GM21786 (cell line): ENCODE measurements around the gene TMEM17.
A peak's percentile ranks its signal among the peaks of the same experiment; 100 is the strongest.

Source experiments
- ATAC-seq: cut with Tn5 transposase; IDR thresholded peaks from one replicate; pipeline ENCODE4 v1.9.1; 2021; ENCODE audit not compliant: unreplicated experiment

TMEM17 gene

DNA sequence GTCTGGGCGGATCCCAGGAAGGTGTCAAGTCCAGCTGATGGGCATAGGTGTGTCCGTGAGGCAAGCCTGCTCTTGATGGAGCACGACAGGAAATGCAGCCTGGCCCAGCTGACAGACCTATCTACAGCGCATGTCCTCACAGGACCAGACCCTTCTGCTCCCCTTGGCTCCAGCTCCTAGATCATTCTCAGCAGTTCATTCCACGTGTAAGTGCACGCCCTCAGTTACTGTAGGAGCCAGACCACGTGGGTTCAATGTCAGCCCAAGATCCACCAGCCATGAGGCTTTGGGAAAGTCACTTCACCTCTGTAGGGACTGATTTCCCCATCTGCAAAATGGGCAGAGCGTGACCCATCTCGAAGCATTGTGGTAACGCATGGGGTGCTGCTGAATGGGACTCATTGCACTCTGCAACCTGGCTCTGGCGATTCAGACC, 47.8 kb downstream of the TMEM17 start:
- no peak for ATAC-seq

DNA sequence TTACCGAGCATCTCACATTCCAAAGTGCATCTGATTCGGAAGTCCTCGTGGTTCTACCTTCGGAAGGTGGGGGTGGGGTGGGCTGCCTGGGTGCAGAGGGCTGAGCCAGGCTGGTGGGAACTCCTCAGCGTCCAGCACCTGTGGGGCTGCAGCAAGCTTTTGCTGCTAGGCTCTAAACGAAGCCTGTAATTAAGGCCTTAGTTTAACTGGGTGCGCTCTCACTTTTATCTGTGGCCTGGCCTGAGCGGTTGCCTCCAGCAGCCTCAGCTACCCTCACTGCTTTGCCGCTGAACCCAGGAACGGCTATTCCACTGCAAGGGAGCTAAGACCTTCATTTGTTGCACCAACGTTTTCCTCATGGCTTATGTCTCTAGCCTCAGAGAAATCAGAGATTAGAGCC, 48.4 kb downstream of the TMEM17 start:
- ATAC-seq = no peak

DNA sequence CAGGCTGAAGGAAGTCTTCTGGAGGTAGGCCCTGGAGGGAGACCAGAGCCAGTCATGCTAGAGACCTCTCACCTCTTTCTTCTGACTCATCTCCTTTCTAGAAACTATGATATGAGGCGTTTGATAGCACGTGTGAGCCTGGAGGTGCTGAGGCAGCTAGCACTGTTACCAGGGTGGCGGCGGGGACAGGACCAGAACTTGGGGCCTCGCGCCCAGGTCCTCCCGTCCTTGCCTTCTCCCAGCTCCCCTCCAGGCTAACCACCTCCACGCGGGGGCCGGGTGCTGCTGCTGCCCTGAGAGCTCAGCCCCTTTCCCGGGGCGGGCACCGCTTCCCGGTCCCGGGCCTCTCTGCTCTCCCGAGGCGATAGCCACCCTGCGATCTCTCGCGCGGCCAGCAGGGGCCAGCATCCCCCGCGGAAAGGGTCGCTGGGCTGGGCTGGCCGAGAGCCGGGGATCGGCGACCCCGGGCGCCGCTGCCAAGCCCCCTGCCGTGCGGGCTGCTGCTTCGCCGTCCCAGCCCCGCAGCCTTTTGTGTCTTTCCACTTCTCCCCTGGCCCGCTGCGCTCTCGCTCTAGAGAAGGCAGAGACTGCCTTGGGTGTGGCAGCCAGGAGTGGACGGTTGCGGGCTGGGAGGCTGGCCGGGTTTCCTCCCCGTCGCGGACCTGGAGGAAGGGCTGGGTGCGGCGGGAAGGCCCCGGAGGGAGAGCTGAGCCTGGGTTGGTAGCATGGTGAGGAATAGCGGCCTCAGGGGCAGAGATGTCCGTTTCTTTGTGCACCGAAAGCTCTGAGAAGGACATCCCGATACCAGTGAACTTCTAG, 49.1 kb downstream of the TMEM17 start:
- ATAC-seq = peak; percentile 91

DNA sequence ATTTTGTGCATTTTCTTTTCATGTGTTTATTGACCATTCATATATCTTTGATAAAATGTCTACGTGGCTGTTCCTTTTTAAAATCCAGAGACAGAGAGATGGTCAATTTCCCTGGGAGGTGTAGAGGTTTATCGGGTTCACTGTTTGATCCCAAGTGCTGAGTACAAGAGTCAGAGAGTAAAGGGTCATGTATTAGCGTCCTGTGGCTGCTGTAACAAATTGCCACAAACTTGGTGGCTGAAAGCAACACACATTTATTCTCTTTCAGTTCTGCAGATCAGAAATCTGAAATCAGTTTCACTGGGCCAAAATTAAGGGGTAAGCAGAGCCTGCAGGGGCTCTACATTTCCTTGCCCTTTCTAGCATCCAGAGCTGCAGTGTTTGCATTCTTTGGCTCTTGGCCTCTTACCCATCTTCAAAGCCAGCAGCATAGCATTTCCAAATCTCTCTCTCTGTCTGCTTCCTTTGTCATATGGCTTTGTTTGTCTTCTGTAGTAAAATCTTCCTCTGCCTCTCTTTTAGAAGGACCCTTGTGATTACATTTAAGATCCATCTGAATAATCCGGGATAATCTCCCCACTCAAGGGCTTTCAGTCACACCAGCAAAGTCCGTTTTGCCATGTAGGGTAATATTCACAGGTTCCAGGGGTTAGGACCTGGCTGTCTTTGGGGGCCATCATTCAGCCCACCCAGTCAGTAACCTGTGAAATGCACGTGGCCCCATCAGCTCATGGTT, 49.9 kb downstream of the TMEM17 start:
- no peak for ATAC-seq

DNA sequence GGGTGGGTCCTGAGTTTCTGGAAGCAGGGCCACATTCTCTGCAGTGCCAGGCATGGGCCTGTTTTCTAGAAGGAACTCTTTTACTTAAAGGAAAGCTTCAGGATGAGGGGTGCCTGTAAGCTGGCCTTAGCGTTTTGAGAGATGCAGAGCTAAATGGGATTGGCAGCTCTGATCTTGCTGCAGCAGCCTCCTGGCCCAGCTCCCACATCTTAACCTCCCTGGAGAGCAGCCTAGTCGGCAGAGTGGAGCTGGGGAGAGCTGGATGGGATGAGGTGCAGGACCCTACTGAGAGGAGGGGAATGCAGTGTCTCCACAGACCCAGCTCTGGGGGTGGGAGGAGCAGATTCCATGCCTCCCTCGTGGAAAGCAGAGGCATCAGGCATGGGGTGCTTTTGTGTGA, 52.0 kb downstream of the TMEM17 start:
- ATAC-seq = no peak

DNA sequence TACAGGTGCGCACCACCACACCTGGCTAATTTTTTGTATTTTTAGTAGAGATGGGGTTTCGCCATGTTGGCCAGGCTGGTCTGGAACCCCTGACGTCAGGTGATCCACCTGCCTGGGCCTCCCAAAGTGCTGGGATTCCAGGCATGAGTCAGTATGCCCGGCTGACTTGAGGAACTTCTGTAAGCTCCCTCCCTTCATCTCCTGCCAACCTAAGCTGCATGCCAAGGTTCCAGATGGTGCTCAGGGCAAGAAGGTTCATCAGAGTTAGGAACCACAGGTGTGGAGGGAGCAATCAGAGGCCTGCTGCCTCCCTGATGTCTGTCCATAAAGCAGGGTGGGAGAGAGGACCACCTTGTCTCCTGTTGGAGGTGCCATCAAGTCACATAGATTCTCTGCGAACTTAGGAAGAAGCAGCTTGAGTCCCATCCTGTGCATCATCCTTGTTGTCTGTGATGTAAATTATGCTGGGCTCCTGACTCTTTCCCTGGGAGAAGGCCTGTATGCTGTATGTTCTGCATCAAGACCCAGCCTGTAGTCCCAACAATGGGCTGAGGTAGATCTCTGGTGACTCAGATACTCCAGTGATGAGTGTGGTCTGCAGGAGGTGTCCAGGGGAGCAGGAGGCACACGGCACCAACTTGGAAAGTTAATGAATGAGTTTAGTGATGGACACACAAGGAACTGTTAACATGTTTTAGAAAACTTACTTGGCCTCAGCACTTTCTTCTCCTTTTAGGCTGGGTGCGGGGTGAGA, 53.1 kb downstream of the TMEM17 start:
- no peak for ATAC-seq

DNA sequence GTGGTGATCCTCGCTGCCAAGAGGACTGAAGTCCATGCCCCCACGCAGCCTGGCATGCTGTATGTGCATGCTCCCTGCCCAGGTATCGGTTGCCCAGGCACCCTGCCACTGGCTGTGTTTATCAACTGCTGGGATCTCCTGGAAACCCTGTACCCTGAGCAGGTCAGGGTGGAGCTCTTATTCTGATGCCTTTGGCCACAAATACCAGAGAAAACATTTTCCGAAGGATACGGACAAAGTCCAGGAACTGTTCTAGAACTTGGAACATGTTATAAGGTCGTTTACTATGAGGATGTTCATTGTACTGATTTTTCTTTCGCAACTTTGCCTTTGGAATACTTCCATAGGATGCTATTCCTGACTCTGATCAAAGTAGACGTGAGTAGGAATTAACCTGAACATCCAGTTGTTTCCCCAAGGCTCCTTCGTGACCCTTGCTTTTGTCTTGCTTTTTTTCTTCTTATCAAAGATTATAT, 55.2 kb downstream of the TMEM17 start:
- no peak for ATAC-seq
